GM23338 (cell line): Measurements from ENCODE around the gene MIER1.

Experiments used
- EZH2 ChIP-seq: fragments of 200-600 bp; sonication (generic); IDR thresholded peaks from one replicate; pipeline ENCODE4 v1.8.0; 2017; ENCODE audit warnings: antibody characterized with exemption, mild to moderate bottlenecking, low read depth; ENCODE audit not compliant: unreplicated experiment
- EZH2phosphoT487 ChIP-seq: fragments of 200-600 bp; sonication (generic); IDR thresholded peaks from one replicate; pipeline ENCODE4 v1.8.1; 2018; ENCODE audit warnings: antibody characterized with exemption; ENCODE audit not compliant: unreplicated experiment
- JUNB ChIP-seq: IDR thresholded peaks from one replicate; pipeline ENCODE4 v1.6.1; 2016; ENCODE audit warnings: antibody characterized with exemption; ENCODE audit not compliant: unreplicated experiment
- POLR2AphosphoS5 ChIP-seq: IDR thresholded peaks from 2 replicates; pipeline ENCODE4 v1.6.1; 2016; ENCODE audit warnings: antibody characterized with exemption, low read depth
- ZNF331 ChIP-seq: fragments of 250-450 bp; sonication (Bioruptor Pico); IDR thresholded peaks from 2 replicates; pipeline ENCODE4 v1.5.0; 2020; ENCODE audit warnings: low read depth, mild to moderate bottlenecking, moderate library complexity
- TF ChIP-seq, protein P1 (sequence below), 2 experiments: fragments of 200-600 bp in 1 of 2; sonication (generic) in 1 of 2; conservative IDR thresholded peaks; 2 replicates each; pipeline versions ENCODE4 v1.5.1 to v1.6.1; 2016 to 2017; ENCODE audit warnings: antibody characterized with exemption in 2 of 2, low read depth in 2 of 2, mild to moderate bottlenecking in 2 of 2, moderate library complexity in 1 of 2
- TF ChIP-seq, protein P2 (sequence below): IDR thresholded peaks from 2 replicates; pipeline ENCODE4 v1.6.1; 2016; ENCODE audit warnings: antibody characterized with exemption

DNA sequence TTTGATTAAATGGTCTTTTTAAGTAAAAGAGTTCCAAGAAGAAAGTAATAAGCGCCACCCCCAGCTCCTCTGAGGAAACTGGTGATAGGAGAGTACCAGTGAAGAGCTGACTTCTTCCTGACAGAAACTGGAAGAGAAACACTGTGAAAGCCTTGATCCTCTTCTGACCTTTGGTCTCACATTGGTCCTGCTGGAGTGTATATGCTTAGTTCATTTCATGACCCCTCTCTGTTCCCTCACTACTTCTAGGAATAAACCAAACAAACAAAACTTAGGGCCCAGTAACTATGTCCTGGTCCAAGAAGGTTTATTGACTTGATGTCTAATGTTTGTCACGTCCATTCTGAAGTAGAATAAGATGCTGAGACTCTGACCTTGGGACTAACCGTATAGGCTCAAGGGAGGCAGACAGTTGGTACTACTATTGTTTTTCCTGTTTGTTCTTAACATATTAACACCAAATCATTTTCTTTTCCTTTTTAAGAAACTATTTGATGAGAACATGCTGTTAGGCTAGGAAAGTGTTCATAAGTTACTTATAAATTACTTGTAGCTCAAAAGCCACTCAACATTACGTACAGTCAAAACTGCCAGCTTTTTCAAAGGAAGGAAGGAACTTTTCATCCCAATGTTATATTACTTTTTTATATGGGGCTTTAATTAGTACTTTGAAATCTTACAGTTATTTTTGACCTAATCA is 57.9 kb downstream of the MIER1 start:
- TF ChIP-seq, protein P1, sequence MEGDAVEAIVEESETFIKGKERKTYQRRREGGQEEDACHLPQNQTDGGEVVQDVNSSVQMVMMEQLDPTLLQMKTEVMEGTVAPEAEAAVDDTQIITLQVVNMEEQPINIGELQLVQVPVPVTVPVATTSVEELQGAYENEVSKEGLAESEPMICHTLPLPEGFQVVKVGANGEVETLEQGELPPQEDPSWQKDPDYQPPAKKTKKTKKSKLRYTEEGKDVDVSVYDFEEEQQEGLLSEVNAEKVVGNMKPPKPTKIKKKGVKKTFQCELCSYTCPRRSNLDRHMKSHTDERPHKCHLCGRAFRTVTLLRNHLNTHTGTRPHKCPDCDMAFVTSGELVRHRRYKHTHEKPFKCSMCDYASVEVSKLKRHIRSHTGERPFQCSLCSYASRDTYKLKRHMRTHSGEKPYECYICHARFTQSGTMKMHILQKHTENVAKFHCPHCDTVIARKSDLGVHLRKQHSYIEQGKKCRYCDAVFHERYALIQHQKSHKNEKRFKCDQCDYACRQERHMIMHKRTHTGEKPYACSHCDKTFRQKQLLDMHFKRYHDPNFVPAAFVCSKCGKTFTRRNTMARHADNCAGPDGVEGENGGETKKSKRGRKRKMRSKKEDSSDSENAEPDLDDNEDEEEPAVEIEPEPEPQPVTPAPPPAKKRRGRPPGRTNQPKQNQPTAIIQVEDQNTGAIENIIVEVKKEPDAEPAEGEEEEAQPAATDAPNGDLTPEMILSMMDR (conservative IDR thresholded peaks at IDR 0.05; ENCODE audit: low read depth in 2 of 2) = no peak
- TF ChIP-seq EZH2phosphoT487 (no peak), POLR2AphosphoS5 (no peak), EZH2 (no peak), ZNF331 (CRISPR knock-in tag) (no peak), JUNB (no peak)
- TF ChIP-seq, protein P2, sequence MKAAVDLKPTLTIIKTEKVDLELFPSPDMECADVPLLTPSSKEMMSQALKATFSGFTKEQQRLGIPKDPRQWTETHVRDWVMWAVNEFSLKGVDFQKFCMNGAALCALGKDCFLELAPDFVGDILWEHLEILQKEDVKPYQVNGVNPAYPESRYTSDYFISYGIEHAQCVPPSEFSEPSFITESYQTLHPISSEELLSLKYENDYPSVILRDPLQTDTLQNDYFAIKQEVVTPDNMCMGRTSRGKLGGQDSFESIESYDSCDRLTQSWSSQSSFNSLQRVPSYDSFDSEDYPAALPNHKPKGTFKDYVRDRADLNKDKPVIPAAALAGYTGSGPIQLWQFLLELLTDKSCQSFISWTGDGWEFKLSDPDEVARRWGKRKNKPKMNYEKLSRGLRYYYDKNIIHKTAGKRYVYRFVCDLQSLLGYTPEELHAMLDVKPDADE = no peak
